Stimulated activated naive CD8-positive, alpha-beta T cell treated with anti-CD3 and anti-CD28 coated beads, Interleukin-15, Interleukin-2, amounts not matched to agents 100 ng/mL and 50 ng/mL, for 24 hours (primary cell): Measurements from ENCODE around the gene DXO.
"Not testable (repeated sequence)": the region's sequence is repeated elsewhere in the genome, so short reads cannot be mapped to it uniquely, and the experiment has no call there.

Experiments used
- H3K27ac Mint-ChIP-seq: one replicate; pipeline ENCODE4 v1.8.0; 2021; ENCODE audit warnings: mild to moderate bottlenecking, mixed read lengths
- H3K27me3 Mint-ChIP-seq: one replicate; pipeline ENCODE4 v1.8.0; 2021; ENCODE audit warnings: mixed read lengths
- H3K36me3 Mint-ChIP-seq: one replicate; pipeline ENCODE4 v1.8.0; 2021; ENCODE audit warnings: low read depth, mixed read lengths
- H3K4me1 Mint-ChIP-seq: one replicate; pipeline ENCODE4 v1.8.0; 2021; ENCODE audit warnings: low read depth, mixed read lengths
- H3K4me3 Mint-ChIP-seq: one replicate; pipeline ENCODE4 v1.8.0; 2021; ENCODE audit warnings: mild to moderate bottlenecking, mixed read lengths
- H3K9me3 Mint-ChIP-seq: one replicate; pipeline ENCODE4 v1.8.0; 2021; ENCODE audit warnings: mixed read lengths

DXO gene

DNA sequence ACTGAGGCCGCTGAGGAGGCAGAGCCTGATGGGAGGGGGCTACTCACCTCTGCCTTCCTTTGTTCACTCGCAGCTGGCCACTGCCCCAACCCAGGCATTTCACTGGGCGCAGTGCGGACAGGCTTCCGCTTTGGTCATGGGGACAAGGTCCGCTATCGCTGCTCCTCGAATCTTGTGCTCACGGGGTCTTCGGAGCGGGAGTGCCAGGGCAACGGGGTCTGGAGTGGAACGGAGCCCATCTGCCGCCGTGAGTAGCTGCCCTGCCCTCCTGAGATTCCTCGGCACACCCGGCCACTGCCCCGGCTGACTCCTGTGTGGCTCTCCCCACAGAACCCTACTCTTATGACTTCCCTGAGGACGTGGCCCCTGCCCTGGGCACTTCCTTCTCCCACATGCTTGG, 38.4 kb downstream of the DXO start:
- no peaks in the 10 kb centered on the region for H3K4me1 Mint-ChIP-seq
- no peak overlapping the region for H3K4me3 Mint-ChIP-seq
- no peak overlapping the region for H3K27ac Mint-ChIP-seq

DNA sequence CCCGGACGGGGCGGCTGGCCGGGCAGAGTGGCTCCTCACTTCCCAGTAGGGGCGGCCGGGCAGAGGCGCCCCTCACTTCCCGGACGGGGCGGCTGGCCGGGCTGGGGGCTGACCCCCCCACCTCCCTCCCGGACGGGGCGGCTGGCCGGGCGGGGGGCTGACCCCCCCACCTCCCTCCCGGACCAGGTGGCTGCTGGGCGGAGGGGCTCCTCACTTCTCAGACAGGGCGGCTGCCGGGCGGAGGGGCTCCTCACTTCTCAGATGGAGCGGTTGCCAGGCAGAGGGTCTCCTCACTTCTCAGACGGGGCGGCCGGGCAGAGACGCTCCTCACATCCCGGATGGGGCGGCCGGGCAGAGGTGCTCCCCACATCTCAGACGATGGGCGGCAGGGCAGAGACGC, 39.8 kb downstream of the DXO start:
- not testable (repeated sequence) for H3K27ac Mint-ChIP-seq, H3K36me3 Mint-ChIP-seq, H3K4me3 Mint-ChIP-seq, H3K9me3 Mint-ChIP-seq, H3K27me3 Mint-ChIP-seq, H3K4me1 Mint-ChIP-seq

More for the DNA sequence above, 38.4 kb downstream of the DXO start:
- no peaks in the 10 kb centered on the region for H3K27me3 Mint-ChIP-seq
- no peaks in the 10 kb centered on the region for H3K9me3 Mint-ChIP-seq
- H3K36me3 Mint-ChIP-seq: no peaks in the 10 kb centered on the region

DNA sequence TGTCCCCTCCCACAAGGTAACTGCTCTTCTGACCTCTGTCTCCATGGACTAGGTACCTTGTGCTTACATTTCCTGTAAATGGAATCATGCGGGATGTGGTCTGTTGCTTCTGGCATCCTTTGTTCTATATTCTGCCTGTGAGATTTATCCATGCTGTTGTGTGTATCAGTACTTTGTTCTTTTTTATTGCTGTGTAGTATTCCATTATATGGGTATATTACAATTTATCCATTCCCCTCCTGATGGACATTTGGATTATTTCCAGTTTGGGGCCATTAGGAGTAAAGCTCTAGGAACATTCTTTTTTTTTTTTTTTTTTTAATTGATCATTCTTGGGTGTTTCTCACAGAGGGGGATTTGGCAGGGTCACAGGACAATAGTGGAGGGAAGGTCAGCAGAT, 41.0 kb downstream of the DXO start:
- no peaks in the 10 kb centered on the region for H3K9me3 Mint-ChIP-seq
- H3K4me1 Mint-ChIP-seq: no peaks in the 10 kb centered on the region
- peaks cover 2% of the 10 kb centered on the region for H3K27me3 Mint-ChIP-seq
- no peaks in the 10 kb centered on the region for H3K36me3 Mint-ChIP-seq
- no peak overlapping the region for H3K27ac Mint-ChIP-seq
- no peak overlapping the region for H3K4me3 Mint-ChIP-seq

DNA sequence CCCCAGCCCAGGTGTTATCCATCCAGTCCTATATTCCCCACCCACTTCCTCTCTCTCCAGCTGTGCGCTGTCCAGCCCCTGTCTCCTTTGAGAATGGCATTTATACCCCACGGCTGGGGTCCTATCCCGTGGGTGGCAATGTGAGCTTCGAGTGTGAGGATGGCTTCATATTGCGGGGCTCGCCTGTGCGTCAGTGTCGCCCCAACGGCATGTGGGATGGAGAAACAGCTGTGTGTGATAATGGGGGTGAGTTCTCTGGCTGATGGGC, 43.3 kb downstream of the DXO start:
- no peak overlapping the region for H3K4me3 Mint-ChIP-seq
- no peaks in the 10 kb centered on the region for H3K36me3 Mint-ChIP-seq
- peaks cover 2% of the 10 kb centered on the region for H3K27me3 Mint-ChIP-seq

DNA sequence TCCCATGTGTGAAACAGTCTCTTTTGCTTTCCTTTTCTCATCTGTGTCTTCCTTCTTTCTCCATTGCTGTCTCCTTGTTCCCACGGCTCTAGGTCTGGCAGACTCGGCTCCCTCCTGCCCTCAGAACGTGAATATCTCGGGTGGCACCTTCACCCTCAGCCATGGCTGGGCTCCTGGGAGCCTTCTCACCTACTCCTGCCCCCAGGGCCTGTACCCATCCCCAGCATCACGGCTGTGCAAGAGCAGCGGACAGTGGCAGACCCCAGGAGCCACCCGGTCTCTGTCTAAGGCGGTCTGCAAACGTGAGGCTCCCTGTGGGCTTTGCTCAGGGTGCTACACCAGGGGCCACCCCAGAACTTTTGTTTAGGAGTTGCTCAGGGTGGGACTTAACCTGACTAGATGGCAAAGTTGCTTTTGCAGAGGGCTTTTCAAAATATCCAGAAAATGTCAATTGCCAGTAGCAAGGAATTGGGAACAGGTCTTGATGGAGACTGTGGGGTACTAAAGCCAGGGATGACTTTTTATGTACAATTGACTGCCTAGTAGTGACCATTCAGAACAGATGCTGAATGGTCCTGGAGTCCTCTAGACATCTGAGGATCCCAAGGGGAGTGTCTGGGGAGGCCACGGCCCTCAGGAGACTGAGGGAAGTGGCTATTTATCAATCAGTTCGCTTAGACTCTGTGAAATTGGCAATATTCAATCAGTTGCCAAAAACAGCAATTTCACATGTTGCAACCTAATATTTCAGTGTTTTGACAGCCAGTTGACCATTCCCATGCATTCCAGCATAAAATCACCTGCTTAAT, 43.9 kb downstream of the DXO start:
- no peaks in the 10 kb centered on the region for H3K4me1 Mint-ChIP-seq
- H3K9me3 Mint-ChIP-seq: no peaks in the 10 kb centered on the region
- no peaks in the 10 kb centered on the region for H3K36me3 Mint-ChIP-seq
- no peak overlapping the region for H3K27ac Mint-ChIP-seq
- no peak overlapping the region for H3K4me3 Mint-ChIP-seq
- H3K27me3 Mint-ChIP-seq: peaks cover 2% of the 10 kb centered on the region

More for the DNA sequence above, 43.3 kb downstream of the DXO start:
- no peak overlapping the region for H3K27ac Mint-ChIP-seq
- H3K9me3 Mint-ChIP-seq: no peaks in the 10 kb centered on the region
- no peaks in the 10 kb centered on the region for H3K4me1 Mint-ChIP-seq

DNA sequence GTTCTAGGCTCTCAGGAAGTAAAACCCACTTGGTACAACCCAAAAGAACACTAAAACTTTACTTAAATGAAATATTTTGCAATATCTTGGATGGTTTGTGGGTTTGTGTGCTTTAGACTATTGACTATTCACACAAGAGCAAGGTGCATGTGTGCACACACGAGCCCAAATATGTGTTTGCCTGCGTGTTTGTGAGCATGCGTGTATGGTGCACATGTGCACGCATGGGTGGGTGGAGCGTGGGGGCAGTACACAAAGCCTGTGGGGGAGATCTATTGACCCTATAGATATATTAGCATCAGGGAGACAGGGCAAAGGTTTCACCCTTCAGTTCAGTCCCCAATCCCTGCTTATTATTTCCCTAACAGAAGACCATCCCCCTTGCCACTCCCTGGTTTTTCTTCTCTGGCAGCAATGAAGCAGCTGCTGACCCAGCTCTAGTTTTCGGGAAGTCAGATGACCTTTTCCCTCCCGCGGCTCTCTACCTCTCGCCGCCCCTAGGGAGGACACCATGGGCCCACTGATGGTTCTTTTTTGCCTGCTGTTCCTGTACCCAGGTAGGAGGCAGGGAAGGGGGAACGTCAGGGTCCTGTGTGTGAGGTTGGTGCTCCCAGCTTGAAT, 44.6 kb downstream of the DXO start, which contains the start of gene C2:
Gene C2, plus strand, starts transcription at position 476 of the 621 bp plus-strand sequence. Its CDS starts 36 bp downstream, at position 512.
- peaks cover 2% of the 10 kb centered on the region for H3K27me3 Mint-ChIP-seq
- no peak within 1 kb of the TSS for H3K4me3 Mint-ChIP-seq
- no peak within 1 kb of the TSS for H3K27ac Mint-ChIP-seq
- no peaks in the 10 kb centered on the region for H3K36me3 Mint-ChIP-seq
- H3K9me3 Mint-ChIP-seq: no peaks in the 10 kb centered on the region
- no peaks in the 10 kb centered on the region for H3K4me1 Mint-ChIP-seq

DNA sequence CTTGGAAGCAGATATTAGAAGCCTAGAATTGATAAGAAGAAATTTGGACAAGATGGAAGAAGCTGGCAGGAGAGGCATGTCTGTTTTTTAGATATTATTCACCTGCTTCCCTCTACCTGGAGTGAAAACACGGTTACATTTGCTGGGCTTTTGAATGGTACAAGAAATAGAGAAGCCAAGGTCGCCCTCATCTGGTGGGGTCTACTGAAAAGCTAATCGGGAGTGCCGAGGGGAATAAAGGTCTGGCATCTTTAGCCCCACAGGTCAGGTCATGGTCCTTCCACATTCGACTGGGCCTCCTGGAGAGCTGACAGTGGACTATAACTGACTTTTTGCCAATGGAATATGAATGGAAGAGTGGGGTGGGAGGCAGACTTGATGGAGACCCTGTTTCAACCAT, 49.0 kb downstream of the DXO start:
- H3K27me3 Mint-ChIP-seq: peaks cover 2% of the 10 kb centered on the region
- H3K9me3 Mint-ChIP-seq: no peaks in the 10 kb centered on the region
- H3K4me3 Mint-ChIP-seq: no peak overlapping the region
- no peaks in the 10 kb centered on the region for H3K36me3 Mint-ChIP-seq
- no peaks in the 10 kb centered on the region for H3K4me1 Mint-ChIP-seq
- H3K27ac Mint-ChIP-seq: no peak overlapping the region

DNA sequence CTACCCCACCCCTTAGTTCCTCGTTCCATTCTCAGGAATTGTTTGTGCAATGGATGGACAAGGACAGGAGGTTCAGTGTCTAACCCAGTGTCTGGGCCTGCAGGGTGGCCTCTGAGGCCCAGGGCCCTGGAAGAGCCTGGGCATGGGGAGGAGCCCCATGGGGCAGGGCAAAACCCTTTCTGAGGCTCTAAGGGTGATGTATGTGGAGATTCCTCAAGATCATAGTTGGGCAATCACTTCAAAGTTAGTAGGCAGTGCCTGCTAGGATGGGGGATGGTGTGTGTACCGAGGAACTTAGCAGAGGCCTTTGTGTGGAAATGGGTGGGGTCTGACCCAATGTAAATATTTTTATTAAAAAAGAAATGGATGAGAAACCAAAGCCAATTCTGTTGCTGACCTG, 51.1 kb downstream of the DXO start:
- Mint-ChIP-seq H3K27me3 (peaks cover 2% of the 10 kb centered on the region), H3K9me3 (no peaks in the 10 kb centered on the region), H3K36me3 (no peaks in the 10 kb centered on the region), H3K4me3 (no peak overlapping the region), H3K27ac (no peak overlapping the region), H3K4me1 (no peaks in the 10 kb centered on the region)
